ENCODE results near the gene NADSYN1.

DNA sequence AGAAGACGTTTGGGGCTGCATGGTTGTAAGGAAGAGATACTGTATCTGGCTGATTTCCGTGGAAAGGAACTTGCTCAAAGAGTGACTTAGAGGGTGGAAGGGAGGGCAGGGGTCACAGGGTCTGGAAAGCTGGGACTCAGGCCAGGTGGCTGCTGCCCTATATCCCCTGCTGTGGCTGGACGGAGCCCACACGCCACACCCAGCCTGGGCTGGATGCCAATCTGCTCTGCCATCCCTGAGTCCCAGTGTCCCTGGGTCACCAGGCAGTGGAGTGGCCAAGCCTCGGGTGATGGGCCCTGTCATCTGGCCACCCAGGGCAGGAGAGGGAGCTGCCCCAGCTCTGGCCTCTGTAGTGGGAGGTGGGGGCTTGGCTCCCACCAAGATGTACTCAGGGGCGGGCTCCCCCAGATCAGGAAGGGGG is 47.6 kb downstream of the NADSYN1 start:
- no peak for TF ChIP-seq POLR2A (IDR thresholded peaks at IDR 0.05)
- TF ChIP-seq, protein P1, sequence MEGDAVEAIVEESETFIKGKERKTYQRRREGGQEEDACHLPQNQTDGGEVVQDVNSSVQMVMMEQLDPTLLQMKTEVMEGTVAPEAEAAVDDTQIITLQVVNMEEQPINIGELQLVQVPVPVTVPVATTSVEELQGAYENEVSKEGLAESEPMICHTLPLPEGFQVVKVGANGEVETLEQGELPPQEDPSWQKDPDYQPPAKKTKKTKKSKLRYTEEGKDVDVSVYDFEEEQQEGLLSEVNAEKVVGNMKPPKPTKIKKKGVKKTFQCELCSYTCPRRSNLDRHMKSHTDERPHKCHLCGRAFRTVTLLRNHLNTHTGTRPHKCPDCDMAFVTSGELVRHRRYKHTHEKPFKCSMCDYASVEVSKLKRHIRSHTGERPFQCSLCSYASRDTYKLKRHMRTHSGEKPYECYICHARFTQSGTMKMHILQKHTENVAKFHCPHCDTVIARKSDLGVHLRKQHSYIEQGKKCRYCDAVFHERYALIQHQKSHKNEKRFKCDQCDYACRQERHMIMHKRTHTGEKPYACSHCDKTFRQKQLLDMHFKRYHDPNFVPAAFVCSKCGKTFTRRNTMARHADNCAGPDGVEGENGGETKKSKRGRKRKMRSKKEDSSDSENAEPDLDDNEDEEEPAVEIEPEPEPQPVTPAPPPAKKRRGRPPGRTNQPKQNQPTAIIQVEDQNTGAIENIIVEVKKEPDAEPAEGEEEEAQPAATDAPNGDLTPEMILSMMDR (IDR thresholded peaks at IDR 0.05): no peak
